ENCODE data around the gene SUN2.

The SUN2 gene

GRCh38 chr22:38730411-38730871 is 25.4 kb downstream of the SUN2 start:
- Histone ChIP-seq H3K4me1 (ENCODE audit: low read length) (no peaks in the 10 kb centered on the region), H3K79me2 (ENCODE audit: low read length) (no peaks in the 10 kb centered on the region), H3K4me3 (ENCODE audit: low read length) (no peak overlapping the region), H3K27ac (ENCODE audit: low read length) (no peak overlapping the region), H3K9me3 (ENCODE audit: insufficient read depth, low read length) (no peaks in the 10 kb centered on the region), H2AFZ (ENCODE audit: low read depth, low read length) (no peak overlapping the region), H3K36me3 (replicated peaks; ENCODE audit: low read depth, low read length) (peaks cover 87% of the 10 kb centered on the region), H3K4me2 (ENCODE audit: low read length) (no peak overlapping the region), H4K20me1 (ENCODE audit: insufficient read depth, low read length) (peaks cover 10% of the 10 kb centered on the region; the same call in 1 of the 2 replicates), H3K27me3 (ENCODE audit: low read depth, low read length) (no peaks in the 10 kb centered on the region), H3K9ac (ENCODE audit: low read length) (no peak overlapping the region)
- TF ChIP-seq CTCF (IDR thresholded peaks at IDR 0.05; ENCODE audit: low read depth, low read length), result no peak

GRCh38 chr22:38729946-38730345 is 25.9 kb downstream of the SUN2 start:
- H3K4me1 ChIP-seq (ENCODE audit: low read length), result no peaks in the 10 kb centered on the region
- H3K9me3 ChIP-seq (ENCODE audit: insufficient read depth, low read length), result no peaks in the 10 kb centered on the region
- H2AFZ ChIP-seq (ENCODE audit: low read depth, low read length), result no peak overlapping the region
- H3K27me3 ChIP-seq (ENCODE audit: low read depth, low read length), result no peaks in the 10 kb centered on the region
- H3K36me3 ChIP-seq (replicated peaks; ENCODE audit: low read depth, low read length), result peaks cover 87% of the 10 kb centered on the region
- no peaks in the 10 kb centered on the region for H3K79me2 ChIP-seq (ENCODE audit: low read length)
- no peak overlapping the region for H3K27ac ChIP-seq (ENCODE audit: low read length)
- H3K4me2 ChIP-seq (ENCODE audit: low read length), result no peak overlapping the region
- no peak overlapping the region for H3K9ac ChIP-seq (ENCODE audit: low read length)
- peaks cover 10% of the 10 kb centered on the region; the same call in 1 of the 2 replicates for H4K20me1 ChIP-seq (ENCODE audit: insufficient read depth, low read length)
- H3K4me3 ChIP-seq (ENCODE audit: low read length), result no peak overlapping the region
- TF ChIP-seq CTCF (IDR thresholded peaks at IDR 0.05; ENCODE audit: low read depth, low read length) (no peak), EZH2phosphoT487 (IDR thresholded peaks at IDR 0.05; ENCODE audit: low read depth) (no peak)

DNA sequence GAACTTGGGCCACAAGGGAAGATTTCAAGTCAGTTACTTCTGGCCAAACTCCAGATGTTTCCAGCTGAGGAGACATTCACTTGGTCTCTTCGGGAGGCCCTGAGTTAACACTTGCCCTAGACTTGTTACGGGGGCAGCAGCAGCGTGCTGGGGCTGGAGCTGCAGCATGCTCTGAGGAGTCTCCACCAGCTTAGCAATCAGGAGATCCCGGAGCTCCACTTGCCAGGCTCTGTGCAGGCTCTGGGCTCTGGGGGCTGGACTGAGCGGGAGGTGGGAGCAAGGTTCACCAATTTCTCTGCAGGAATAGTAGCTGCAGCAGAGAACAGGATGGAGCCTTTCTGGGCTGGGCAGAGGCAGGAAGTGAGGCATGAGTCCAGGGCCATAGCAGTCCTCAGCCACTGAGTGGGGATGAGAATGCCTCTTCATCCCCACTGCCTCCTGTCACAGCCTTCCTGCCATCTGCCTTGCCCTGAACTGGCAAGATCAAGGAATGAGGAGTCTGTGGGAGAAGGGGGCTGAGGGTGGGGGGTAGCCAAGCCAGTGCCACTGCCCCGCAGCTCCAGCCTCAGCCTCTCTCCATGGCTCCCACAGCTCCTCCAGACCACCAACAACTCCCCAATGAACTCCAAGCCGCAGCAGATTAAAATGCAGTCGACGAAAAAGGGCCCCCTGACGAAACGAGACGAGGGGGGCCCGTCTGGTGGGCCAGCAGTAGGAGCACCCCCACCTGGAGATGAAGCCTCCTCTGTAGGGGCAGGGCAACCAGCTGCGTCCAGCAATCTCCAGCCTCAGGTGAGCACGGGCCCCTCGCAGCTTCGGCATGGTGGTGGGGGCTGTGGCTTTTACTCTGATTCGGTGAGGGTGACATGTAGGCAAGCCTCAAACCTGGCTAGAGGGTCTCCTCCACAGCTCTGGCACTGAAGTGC is 26.7 kb downstream of the SUN2 start:
- Histone ChIP-seq H3K4me3 (ENCODE audit: low read length) (no peak overlapping the region), H3K36me3 (replicated peaks; ENCODE audit: low read depth, low read length) (peaks cover 89% of the 10 kb centered on the region), H2AFZ (ENCODE audit: low read depth, low read length) (no peak overlapping the region), H4K20me1 (ENCODE audit: insufficient read depth, low read length) (peaks cover 6% of the 10 kb centered on the region; the same call in 1 of the 2 replicates), H3K4me2 (ENCODE audit: low read length) (no peak overlapping the region), H3K27me3 (ENCODE audit: low read depth, low read length) (no peaks in the 10 kb centered on the region), H3K79me2 (ENCODE audit: low read length) (no peaks in the 10 kb centered on the region), H3K4me1 (ENCODE audit: low read length) (no peaks in the 10 kb centered on the region), H3K9me3 (ENCODE audit: insufficient read depth, low read length) (no peaks in the 10 kb centered on the region), H3K9ac (ENCODE audit: low read length) (no peak overlapping the region), H3K27ac (ENCODE audit: low read length) (no peak overlapping the region)
- no peak for TF ChIP-seq EZH2phosphoT487 (IDR thresholded peaks at IDR 0.05; ENCODE audit: low read depth)
- TF ChIP-seq CTCF (IDR thresholded peaks at IDR 0.05; ENCODE audit: low read depth, low read length), result no peak

DNA sequence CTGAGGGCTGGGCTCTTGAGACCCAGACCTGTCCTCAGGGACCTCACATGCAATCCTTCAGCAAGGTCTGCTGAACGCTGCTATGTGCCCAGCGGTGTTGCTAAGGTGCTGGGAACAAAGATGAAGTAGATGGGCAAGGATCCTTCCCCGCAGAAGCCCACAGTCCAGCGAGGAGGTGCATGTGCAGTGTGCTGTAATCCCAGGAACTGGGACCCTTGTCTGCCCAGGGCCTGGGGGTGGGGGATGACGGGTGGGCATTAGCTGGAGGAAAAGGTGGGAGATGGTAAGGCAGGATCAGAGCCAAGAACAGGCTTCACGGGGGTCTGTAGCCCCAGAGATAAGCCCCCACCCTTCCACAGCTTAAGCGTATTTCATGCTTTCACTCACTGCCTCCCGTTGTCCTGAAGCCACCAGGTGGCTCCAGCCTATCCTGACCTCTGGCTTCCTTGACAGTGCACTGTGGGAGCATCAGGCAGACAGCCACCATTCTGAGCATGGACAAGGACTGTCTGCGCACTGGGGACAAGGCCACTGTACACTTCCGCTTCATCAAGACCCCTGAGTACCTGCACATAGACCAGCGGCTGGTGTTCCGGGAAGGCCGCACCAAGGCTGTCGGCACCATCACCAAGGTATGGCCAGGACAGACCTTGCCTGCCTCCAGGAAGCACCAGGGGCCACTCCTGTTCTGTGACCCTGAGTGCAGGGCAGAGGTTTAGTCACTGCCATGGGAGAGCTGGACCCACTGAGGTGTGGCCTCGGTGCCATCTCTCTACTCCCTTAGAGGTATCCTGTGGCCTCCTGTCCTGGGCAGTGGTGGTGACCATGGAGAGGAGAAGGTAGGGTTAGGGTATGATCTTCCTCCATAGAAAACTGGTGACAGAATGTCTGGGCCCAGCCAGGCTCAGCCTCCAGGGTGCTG is 28.0 kb downstream of the SUN2 start:
- no peak overlapping the region for H3K27ac ChIP-seq (ENCODE audit: low read length)
- no peaks in the 10 kb centered on the region for H3K9me3 ChIP-seq (ENCODE audit: insufficient read depth, low read length)
- no peaks in the 10 kb centered on the region for H4K20me1 ChIP-seq (ENCODE audit: insufficient read depth, low read length)
- H3K79me2 ChIP-seq (ENCODE audit: low read length), result no peaks in the 10 kb centered on the region; the same call in 1 of the 2 replicates
- no peaks in the 10 kb centered on the region for H3K27me3 ChIP-seq (ENCODE audit: low read depth, low read length)
- H2AFZ ChIP-seq (ENCODE audit: low read depth, low read length), result no peak overlapping the region
- H3K4me3 ChIP-seq (ENCODE audit: low read length), result no peak overlapping the region
- H3K4me2 ChIP-seq (ENCODE audit: low read length), result no peak overlapping the region
- H3K4me1 ChIP-seq (ENCODE audit: low read length), result no peaks in the 10 kb centered on the region
- TF ChIP-seq CTCF (IDR thresholded peaks at IDR 0.05; ENCODE audit: low read depth, low read length) (no peak), EZH2phosphoT487 (IDR thresholded peaks at IDR 0.05; ENCODE audit: low read depth) (no peak)
- H3K9ac ChIP-seq (ENCODE audit: low read length), result no peak overlapping the region
- peaks cover 88% of the 10 kb centered on the region for H3K36me3 ChIP-seq (replicated peaks; ENCODE audit: low read depth, low read length)
